DND-41 (cell line): ENCODE measurements around the gene TAF8.

Source experiments
- EZH2 ChIP-seq: IDR thresholded peaks from 3 replicates; pipeline ENCODE4 v1.6.1; 2012; ENCODE audit warnings: borderline replicate concordance, low read depth, mild to moderate bottlenecking, moderate library complexity, low read length, inconsistent platforms; ENCODE audit not compliant: severe bottlenecking
- TF ChIP-seq, protein P1 (sequence below): IDR thresholded peaks from 2 replicates; pipeline ENCODE4 v1.5.1; 2012; ENCODE audit warnings: borderline replicate concordance, low read length, moderate library complexity, mild to moderate bottlenecking; ENCODE audit not compliant: poor library complexity, severe bottlenecking; ENCODE audit errors: extremely low read depth

DNA sequence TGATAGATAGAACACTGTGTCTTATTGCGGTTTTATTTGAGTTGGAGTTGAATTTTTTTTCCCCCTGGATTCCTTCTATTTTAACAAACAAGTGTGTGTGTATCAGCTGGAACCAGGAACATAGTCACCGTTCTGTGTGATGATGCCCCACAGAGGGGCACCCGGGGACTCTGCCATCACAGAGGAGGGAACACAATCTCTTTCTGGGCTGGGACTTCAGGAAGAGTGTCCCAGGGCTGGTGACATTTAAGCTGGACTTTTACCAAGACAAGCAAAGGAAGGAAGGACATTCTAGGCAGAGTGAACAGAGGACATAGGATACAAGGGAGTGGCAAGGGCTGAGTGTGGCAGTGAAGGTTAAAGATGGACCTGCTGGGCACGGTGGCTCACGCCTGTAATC is 33.2 kb downstream of the TAF8 start:
- TF ChIP-seq, protein P1, sequence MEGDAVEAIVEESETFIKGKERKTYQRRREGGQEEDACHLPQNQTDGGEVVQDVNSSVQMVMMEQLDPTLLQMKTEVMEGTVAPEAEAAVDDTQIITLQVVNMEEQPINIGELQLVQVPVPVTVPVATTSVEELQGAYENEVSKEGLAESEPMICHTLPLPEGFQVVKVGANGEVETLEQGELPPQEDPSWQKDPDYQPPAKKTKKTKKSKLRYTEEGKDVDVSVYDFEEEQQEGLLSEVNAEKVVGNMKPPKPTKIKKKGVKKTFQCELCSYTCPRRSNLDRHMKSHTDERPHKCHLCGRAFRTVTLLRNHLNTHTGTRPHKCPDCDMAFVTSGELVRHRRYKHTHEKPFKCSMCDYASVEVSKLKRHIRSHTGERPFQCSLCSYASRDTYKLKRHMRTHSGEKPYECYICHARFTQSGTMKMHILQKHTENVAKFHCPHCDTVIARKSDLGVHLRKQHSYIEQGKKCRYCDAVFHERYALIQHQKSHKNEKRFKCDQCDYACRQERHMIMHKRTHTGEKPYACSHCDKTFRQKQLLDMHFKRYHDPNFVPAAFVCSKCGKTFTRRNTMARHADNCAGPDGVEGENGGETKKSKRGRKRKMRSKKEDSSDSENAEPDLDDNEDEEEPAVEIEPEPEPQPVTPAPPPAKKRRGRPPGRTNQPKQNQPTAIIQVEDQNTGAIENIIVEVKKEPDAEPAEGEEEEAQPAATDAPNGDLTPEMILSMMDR: no peak
- TF ChIP-seq EZH2: no peak
